ENCODE data around the gene IL1RAPL1.

The IL1RAPL1 gene

DNA sequence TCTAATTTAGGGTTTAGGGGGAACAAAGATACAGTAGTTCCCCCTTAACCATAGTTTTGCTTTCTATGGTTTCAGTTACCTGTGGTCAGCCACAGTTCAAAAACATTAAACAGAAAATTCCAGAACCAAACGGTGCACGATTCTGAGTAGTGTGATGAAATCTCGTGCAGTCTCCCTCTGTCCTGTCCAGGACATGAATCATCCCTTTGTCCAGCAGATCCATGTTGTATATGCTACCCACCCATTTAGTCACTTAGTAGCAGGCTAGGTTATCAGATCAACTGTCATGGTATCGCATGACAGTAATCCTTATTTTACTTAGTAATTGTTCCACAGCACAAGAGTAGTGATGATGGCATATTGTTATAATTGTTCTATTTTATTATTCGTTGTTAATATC, 556.1 kb downstream of the IL1RAPL1 start:
- no peak for DNase-seq

DNA sequence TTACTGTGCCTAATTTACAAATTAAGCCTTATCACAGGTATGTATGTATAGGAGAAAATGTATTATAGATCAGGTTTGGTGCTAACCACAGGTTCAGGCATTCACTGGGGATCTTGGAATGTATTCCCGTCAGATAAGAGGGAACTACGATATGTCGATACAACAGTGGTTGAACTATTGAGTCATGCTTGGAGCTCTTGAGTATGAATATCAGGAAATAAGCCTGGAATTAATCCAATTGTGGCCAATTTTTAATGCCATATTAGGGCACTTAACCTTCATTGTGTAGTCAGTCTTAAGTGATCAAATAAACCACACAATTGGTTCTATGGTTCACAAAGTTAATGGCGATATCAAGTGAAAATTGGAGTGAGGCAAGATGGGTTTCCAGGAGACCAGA, 556.5 kb downstream of the IL1RAPL1 start:
- no peak for DNase-seq

DNA sequence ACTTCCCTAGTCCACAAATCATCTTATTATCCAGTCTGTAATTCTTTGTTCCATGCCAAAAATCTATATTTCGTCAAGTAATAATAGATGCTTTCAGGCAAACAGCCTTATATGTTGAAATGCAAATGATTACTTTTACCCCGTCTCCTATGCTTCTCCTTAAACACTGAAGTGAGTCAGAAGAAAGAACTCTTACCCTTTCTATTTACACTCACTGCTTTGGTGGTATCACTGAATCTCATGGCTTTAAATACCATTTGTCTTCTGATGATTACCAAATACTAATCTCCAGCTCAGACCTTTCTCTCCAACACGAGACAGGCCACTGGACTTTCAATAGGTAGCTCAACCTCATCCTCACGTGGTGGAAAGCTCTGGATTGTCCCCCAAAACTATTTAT, 558.1 kb downstream of the IL1RAPL1 start:
- DNase-seq = no peak

DNA sequence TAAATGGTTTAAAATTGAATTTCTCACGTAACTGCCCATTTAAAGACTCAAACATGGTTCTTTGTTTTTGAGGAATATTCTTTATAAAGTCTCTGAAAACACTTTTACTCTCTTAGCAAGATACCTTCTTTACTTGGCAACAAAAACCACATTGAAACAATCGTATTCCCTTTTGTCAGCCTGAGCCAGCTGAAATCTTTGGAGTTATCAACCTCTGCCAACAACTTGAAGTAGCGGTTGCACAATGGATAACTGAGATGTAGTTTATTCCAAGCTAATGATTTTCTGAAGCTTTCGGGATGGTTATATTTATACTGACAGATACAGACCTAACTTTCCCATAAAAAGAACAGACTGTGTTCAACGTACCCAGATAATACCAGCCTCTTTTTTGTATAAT, 561.3 kb downstream of the IL1RAPL1 start:
- no peak for DNase-seq

DNA sequence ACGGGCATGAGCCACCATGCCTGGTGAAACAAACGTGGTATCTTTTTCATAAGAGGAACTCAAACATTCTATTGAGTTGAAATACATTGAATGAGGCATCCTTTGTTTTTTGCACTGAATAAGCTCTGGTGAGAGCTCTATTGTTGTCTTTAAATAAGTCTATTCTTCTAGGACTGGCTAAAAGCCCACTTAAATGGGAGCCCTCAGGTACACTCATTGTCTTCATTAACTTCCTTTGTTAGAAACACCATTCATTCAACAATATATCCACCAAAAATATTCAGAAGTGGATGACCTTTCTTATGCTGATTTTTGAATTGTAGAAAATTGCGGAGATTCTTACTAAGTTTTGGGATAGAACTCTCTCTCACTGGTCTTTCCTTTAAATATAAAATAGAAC, 568.0 kb downstream of the IL1RAPL1 start:
- DNase-seq = no peak

DNA sequence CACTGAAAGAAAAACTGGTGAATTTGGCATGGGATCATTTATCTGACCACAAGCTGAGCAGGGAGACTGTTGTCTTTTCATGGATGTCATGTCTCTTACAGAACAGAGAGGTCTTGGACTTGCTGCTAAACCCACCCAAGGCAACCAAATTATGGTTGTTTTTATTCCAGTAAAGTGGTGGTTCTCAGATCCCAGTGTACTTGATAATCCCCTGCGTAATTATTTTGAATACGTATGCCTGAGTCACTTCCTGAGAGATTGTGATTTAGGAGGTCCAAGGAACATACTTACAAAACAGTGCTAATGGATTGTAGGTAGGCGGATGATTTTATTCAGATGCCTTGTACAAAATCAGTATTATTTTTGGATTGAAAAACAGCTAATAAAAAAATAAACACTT, 585.6 kb downstream of the IL1RAPL1 start:
- DNase-seq = no peak

DNA sequence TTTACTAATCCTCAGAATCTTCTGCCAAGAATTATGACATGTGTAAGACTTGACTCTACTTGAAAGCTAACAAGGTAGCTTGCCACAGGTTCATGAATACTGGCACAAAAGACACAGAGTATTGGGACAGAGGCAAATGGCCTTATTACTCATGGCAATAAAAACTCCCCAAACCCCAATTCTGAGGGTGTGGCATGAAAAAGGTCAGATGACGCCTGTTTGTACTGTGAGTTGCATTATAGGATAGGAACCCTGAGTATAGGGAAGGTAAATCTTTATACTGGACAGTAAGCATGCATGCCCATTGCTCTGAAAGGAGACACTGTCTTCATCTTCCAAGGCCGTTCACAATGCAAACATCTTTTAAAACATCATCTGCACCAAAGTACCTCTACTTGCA, 600.0 kb downstream of the IL1RAPL1 start:
- no peak for DNase-seq

DNA sequence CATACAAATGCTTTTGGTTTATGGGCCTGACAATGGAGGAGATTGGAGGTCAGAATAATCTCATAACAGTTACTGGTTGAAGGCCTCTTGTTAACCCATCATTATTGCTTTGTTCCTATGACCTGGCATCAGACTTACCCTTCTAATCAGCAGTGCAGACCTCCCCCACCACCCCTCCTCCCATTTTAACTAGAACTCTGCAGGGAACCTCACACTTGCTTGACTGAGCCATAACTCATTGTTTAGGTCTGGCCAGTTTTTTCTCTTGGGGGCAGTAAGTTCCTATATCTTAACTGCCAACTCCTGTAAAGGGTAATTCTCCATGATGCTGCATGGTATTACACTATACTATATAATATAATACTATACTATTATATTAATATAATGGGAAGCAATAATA, 609.3 kb downstream of the IL1RAPL1 start:
- DNase-seq = no peak

- DNase-seq = no peak
These were observed 628.0 kb downstream of the IL1RAPL1 start for GRCh38 chrX:29215251-29215650.

GRCh38 chrX:29225670-29226069, 638.4 kb downstream of the IL1RAPL1 start:
- no peak for DNase-seq

DNA sequence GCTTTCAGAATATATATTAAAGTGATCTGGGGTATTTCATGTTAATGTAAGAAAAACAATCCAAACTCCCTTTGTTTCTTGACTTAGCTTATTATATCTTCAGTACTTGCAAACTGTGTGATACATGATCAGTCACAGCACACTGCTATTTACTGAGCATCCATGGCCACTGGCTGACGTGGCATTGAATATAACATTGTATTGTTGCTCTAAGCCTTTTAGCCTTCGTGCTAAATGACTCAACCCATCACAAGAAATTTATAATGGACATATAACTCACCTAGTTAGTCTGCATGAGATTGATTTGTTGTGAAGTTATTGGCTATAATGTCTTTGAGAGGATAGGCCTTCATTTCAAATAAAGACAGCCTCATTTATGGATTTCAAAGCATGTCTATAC, 642.6 kb downstream of the IL1RAPL1 start:
- DNase-seq = no peak

DNA sequence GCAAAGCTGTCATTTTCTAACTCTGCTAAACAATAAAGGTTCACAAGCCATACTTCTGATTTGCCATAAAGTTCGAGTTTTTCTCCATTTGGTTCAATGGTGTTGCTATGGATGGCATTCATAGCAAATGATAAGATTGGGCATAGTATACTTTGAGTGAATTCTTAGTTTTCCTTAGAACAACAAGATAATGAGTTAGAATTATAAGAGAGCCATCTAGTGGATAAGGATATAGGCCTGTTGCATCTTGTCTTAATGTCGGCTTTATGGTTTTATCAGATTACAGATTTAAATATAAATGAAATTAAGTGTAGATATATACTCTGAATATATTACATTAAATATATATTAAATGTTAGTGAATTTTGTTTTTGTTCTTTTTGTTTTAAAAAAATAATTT, 644.6 kb downstream of the IL1RAPL1 start:
- DNase-seq = no peak

GRCh38 chrX:29233592-29234183, 646.4 kb downstream of the IL1RAPL1 start:
- DNase-seq = no peak

DNA sequence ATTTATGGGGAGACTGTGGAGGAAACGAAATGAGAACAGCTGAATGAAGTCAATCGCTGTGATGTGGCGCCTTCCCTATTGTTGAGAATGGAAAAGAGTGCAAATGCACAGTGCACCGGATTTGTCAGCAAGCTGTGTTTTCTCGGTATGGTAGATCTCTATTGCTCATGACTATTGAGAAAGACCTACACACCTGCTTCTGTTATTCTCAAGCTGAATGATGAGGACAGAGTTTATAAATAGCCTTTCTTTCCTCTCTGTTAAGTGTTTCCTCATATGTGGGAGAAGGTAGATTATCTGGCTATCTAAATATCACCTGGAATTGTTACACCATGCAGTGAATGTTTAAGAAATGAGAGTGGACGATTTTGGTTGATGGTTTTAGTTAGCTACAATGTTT, 650.7 kb downstream of the IL1RAPL1 start:
- DNase-seq = no peak

DNA sequence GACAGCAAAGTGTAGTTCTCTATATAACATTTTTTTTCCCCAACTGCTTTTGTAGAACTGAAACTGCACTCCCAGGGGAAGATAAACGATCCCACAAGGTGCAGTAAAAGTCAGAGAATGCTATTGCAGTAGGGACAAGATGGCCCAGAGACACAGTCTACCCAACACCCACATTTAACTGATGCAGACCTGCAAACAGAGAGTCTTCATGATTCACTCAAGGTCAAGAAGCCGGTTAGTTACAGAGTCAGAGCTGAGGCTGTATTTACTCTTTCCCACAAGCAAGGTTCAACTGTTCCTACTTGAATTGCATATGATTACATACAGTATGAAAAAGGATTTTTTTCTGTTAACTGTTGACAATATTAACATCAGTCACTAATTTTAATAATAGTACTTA, 654.6 kb downstream of the IL1RAPL1 start:
- DNase-seq = no peak

DNA sequence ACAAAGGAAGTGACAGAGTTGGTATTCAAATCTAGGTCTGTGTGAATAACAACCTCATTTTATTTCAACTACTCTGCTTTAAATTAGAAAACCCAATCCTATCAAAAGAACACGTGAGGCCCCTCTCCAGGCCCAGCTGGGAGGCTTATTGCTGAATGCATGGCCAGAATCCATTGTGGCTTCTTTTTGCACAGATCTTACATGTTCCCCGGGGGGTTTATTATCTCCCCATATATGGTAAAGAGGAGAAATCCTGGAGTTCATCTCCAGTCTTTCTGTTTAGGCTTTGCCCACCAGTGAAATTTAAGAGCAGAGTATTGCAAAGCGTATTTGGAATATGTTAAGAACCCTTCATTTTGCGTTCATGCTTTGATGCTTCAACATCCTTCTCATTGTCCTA, 655.6 kb downstream of the IL1RAPL1 start:
- DNase-seq = no peak

DNA sequence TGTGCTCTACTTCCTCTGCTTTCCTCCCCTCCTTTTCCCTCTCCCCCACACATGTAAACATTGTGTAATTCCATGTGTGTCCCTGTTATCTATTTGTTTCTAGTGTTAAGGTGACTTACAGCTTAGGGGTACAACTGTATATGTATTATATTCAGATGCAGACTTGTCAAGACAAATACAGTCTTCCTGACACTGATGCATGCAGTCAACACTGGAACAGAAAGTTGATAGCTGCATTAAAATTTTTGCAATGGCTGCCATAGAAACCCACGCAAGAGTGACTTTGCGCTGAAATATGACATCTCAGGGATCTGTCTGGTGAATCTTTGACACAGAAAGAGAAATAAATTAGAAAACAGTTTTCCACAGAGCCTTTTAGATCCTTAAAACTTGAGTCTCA, 656.7 kb downstream of the IL1RAPL1 start:
- DNase-seq = no peak

- DNase-seq = no peak
These were observed 667.3 kb downstream of the IL1RAPL1 start for GRCh38 chrX:29254515-29254914.

GRCh38 chrX:29257521-29257920, 670.3 kb downstream of the IL1RAPL1 start:
- DNase-seq = no peak

GRCh38 chrX:29269390-29269789, 682.1 kb downstream of the IL1RAPL1 start:
- DNase-seq = no peak

DNA sequence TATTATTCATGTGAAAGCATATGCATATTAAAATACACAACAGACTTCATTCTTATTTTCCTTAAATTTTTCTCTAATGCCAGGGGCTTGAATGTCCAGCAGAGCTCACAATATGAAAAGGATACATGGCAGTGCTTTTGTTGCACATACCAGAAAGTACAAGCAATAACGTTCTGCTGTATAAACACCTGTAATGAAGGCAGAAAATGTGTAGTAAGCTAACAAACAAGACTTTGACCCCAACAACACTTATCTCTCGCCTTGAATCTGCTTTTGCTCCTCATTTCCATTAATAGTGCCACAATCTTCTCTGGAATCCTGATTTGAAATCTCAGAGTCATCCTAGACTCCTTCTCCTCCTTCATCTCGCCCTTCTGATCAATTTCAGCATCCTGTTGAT, 687.3 kb downstream of the IL1RAPL1 start:
- DNase-seq = no peak

GRCh38 chrX:29275928-29276327, 688.7 kb downstream of the IL1RAPL1 start:
- no peak for DNase-seq

DNA sequence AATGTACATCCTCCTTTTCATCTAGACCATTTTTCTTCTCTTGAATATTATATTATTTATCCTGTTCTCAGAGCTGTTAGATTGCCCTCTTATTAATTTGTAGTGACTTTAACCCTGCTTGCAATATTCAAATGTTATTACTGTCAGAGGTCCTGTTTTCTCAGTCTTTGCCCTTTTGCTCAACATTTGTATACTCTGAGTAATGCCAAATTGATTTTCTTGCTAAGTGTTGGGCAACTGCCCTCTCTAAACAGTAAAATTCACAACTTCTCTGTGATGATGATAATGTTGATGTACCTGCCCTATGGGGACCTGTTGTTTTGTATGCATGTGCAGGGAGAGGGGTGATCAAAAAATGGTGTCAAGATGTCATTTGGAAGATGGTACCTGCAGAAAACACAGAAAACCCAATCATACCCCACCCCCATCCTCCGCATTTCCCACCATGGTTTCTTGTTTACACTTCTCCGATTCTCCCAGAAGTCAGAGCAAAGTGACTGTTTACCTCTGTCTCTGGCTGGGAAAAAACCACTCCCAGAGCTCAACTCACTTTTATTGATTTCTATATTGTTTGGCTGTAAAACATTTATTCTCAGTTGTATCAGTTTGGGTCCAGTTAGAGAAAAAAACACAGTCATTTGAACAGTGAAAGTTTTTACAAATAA, 694.0 kb downstream of the IL1RAPL1 start:
- DNase-seq = no peak

DNA sequence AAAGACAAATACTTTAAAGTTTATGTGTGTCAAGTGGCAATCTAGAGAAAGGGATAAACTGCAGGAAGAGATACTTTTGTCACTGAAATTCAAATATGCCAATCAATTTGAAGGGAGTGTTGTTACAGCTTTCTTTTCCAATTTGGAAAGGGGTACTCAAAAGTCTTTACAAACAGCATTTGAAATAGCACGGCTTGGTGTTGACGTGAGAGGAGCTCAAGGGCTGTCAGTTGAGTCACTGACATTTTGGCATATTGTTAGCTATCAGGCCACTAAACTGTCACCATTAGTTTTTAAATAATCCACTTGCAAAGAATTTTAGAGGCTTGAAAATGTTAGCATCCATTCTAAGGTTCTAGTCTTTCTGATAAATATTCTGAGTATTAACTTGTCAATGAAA, 698.4 kb downstream of the IL1RAPL1 start:
- DNase-seq = no peak

- DNase-seq = no peak
These were observed 708.9 kb downstream of the IL1RAPL1 start for GRCh38 chrX:29295987-29296680.

Data from activated naive CD4-positive, alpha-beta T cell treated with Interleukin-2 at 50 U/mL for 16 hours (primary cell).